Fibroblast of skin of abdomen (primary cell): ENCODE results near the gene DAAM1.
A peak's percentile ranks its signal among the peaks of the same experiment; 100 is the strongest.

Experiments used
- DNase-seq: peaks from one replicate; pipeline ENCODE4 v3.0.0-alpha.2; 2013

DAAM1 gene

GRCh38 chr14:59293935-59294661, 105.6 kb downstream of the DAAM1 start:
- no peak for DNase-seq

GRCh38 chr14:59294662-59294992, 106.2 kb downstream of the DAAM1 start:
- DNase-seq = peak; percentile 76

GRCh38 chr14:59295951-59296350, 107.5 kb downstream of the DAAM1 start:
- DNase-seq = no peak

GRCh38 chr14:59296508-59296907, 108.0 kb downstream of the DAAM1 start:
- DNase-seq = no peak

- no peak for DNase-seq
These were observed 108.8 kb downstream of the DAAM1 start for GRCh38 chr14:59297071-59297776.

GRCh38 chr14:59299731-59300130, 111.3 kb downstream of the DAAM1 start:
- DNase-seq = no peak

- DNase-seq = no peak
These were observed 112.9 kb downstream of the DAAM1 start for GRCh38 chr14:59301354-59301753.

- no peak for DNase-seq
These were observed 113.8 kb downstream of the DAAM1 start for GRCh38 chr14:59302313-59302712.

- peak; percentile 70 for DNase-seq
These were observed 114.7 kb downstream of the DAAM1 start for GRCh38 chr14:59303216-59303615.

GRCh38 chr14:59305231-59305630, 116.8 kb downstream of the DAAM1 start:
- peak; percentile 74 for DNase-seq

GRCh38 chr14:59305836-59306555, 117.5 kb downstream of the DAAM1 start:
- peak; percentile 79 for DNase-seq

- peak; percentile 45 for DNase-seq
These were observed 118.3 kb downstream of the DAAM1 start for GRCh38 chr14:59306775-59307174.

GRCh38 chr14:59308086-59308485, 119.6 kb downstream of the DAAM1 start:
- DNase-seq = no peak

- DNase-seq = peak; percentile 62
These were observed 120.2 kb downstream of the DAAM1 start for GRCh38 chr14:59308673-59309072.

- DNase-seq = no peak
These were observed 120.9 kb downstream of the DAAM1 start for GRCh38 chr14:59309291-59309900.

GRCh38 chr14:59310633-59311032, 122.2 kb downstream of the DAAM1 start:
- peak; percentile 53 for DNase-seq

GRCh38 chr14:59311723-59312122, 123.3 kb downstream of the DAAM1 start:
- DNase-seq = no peak

GRCh38 chr14:59313144-59313651, 124.7 kb downstream of the DAAM1 start:
- no peak for DNase-seq

GRCh38 chr14:59313658-59314608, 125.5 kb downstream of the DAAM1 start:
- DNase-seq = no peak

- DNase-seq = no peak
These were observed 126.6 kb downstream of the DAAM1 start for GRCh38 chr14:59314953-59315599.

- no peak for DNase-seq
These were observed 127.8 kb downstream of the DAAM1 start for GRCh38 chr14:59316151-59316830.
